Measurements from ENCODE around the gene SYNE1.

The SYNE1 gene

DNA sequence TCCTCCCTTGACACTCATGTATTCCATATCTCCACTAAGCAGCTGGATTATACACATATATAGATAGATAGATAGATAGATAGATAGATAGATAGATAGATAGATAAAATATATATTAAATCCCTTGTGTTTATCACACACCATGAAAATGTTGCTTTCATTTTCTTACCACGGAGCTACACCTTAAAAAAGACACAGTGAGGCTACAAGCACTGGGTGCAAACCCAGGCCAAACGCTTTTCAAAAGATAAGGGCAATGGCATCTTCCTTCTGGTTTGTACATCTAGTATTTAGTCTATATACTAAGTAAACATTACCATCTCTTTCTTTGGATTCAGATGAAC lies 452.6 kb downstream of the SYNE1 start:
- DNase-seq (ENCODE audit: low spot score), result no peak

DNA sequence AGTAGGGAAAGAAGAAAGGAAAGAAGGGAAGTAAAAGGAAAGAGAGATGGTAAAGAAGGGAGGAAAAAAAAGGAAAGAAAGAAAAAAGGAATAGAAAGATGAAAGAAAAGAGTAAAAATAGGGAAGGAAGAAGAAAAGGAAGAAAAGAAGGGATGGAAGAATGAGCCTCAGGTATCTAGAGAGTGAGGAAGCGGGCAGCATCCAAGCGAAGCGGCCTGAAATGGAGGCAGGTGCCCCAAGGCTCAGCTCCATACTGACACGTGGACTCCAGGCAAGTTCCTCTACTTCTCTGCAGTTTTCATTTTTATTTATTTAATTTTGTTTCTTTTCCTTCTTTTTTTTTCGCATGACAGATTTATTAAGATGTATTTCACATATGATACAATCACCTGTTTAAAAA lies 456.6 kb downstream of the SYNE1 start:
- DNase-seq (ENCODE audit: low spot score), result no peak

DNA sequence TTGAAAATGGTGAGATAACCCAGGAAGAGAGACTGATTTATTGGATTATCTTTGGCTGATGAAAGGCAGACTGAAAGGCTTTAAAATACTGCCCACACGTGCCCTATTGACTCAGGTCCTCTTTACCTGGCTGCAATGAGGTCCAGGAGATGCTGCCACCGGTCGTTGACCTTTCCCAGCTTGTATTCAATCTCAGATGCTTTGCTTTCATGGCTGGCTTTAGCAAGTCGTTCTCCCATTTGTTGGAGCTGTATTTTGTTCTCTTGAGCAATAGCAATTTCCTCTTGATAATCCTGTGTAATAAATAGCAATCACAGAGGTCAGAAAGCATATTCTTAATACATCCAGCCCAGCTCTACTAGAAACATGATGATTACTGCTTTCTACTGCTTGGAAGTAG lies 460.9 kb downstream of the SYNE1 start:
- no peak for DNase-seq (ENCODE audit: low spot score)

DNA sequence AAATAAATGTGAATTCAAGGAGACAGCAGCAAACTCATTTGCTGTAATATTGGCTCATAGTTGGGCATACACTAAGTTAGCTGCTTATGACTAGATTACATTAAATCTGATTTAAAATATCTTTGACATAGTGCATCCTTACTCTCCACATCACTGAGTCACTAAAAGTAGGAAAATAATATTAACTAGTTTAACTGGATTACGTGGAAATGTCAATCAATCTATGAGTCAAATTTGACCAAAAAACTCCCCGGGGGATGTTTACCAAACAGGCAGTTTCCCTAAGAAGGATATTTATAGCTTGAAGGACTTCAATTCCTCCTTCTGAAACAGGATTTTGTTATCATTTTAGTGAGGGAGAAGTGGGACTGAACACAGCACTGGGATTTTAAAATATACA lies 463.2 kb downstream of the SYNE1 start:
- no peak for DNase-seq (ENCODE audit: low spot score)

DNA sequence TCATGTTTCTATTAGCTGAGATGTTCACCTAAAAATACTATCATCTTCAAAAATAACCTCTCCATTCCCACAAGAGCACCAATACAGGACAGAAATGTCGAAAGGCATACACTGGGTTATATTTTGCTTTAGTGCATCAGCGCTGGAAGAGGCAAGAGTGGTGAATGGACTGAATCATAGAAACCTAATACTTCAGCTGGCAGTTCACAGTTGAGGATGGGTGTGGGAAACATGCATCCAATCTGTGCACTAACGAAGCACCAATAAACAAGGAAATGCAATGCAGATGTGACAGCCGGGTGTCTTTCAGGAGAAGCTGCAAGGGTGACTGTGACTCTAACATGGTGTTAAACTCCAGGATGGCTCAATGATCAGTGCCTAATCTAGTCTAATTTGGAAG lies 463.8 kb downstream of the SYNE1 start:
- DNase-seq (ENCODE audit: low spot score), result no peak

DNA sequence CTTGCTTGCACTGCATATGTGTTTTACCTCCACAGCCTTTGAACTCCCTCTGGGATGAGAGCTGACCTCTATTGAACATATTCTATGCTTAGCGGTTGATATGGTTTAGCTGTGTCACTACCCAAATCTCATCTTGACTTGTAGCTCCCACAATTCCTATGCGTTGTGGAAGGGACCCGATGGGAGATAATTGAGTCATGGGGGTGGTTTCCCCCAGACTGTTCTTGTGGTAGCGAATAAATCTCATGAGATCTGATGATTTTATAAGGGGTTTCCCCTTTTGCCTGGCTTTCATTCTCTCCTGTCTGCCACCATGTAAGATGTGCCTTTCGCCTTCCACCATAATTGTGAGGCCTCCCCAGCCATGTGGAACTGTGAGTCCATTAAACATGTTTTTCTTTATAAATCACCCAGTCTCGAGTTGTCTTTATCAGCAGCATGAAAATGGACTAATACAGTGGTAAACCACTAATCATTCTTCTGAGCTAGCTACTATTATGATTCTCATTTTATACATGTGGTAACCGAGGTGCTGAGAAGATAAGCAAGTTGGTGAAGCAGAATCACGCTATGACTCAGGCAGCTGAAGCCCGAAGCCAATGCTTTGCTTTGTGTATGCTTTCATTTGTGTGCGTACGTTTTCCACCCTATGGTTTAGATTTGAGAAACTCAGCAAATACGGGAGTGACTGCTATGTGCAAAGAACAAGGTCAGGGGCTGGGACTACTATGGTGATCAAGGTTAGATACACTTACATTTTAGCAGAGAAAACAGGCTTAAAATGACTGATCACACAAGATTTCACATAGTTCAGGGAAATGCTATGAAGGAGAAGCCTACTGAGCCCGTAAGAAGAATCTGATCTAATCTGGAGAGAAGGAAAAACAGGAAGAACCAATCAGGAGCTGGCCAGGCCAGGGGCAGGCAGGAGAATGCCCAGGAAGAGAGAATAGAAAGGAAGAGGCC lies 466.2 kb downstream of the SYNE1 start:
- DNase-seq (ENCODE audit: low spot score), result no peak

DNA sequence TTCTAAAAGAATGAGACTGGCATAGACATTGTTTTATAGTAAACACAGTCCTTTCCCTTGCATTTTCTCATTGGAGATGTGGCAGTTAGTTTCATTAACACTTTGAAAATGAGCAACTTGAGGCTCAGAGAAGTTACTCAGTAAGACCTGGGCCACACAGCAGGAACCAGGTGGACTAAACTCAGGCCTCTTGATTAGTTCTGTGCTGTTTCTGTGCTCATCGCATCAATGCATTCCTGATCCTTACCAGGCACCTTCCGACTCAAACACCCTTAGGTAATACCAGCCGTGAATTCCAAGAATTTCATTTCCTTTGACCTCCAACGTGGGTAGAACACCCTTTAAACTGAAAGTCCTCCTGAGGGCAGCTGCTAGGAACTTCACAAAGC lies 466.9 kb downstream of the SYNE1 start:
- no peak for DNase-seq (ENCODE audit: low spot score)

DNA sequence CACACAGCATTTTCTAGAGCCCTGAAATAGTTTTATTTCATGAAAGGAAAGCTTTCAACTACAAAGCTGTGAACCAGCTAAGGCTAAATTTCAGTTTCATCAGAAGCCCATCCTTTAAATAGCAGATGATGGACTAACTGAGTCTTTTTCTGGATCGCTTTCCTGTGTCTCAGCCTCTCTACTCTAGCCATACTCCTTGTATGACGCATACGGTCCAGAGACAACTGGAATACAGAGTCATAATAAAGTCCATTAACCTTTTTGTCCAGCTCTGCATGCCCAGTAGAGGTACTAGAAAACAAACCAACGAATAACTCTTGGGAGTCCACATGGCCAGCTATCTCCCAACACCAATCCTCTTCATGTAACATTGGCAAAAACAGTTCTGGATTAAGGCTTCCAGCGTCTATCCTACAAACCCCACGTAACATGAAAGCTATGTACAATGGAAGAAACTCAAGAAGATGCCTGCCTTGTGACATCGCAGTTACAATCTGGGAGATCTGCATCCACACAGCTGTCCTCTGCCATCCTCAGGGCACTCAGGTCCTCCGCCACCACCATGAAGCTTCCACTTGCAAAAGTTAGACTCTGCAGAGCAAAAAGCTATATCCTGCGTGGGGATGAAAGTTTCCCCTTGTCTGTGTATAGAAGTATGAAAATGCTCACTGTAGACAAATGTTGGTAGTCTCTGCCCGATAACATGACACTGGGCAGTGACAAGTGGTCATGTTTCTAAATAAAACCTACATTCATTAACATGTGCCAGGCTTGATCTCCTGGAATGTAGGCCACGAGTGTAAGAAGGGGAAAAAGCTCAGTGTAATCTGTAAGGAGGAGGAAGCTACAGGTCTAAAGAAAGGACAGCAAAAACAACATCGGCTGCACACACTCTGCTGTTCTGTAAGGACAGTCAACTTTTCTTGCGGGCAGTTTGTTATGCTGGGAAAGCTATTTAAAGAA lies 469.2 kb downstream of the SYNE1 start:
- DNase-seq (ENCODE audit: low spot score), result no peak

DNA sequence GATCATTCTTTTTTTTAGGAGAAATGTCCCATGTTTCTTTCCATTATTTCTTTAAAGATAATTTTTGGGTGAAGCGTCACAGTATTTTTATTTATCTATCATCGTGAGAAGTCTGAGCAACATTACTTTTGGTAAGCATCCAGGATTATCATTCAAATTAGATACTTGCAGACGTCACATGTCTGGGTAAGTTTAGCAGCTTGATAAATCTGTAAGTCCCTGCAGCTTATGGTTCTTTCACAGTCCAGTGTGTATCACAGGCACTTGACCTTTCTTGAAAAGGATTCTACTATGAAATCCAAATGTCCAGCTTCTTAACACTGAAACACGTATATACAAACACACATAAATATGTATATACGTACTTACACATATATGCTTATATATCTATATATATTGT lies 470.3 kb downstream of the SYNE1 start:
- DNase-seq (ENCODE audit: low spot score), result no peak

DNA sequence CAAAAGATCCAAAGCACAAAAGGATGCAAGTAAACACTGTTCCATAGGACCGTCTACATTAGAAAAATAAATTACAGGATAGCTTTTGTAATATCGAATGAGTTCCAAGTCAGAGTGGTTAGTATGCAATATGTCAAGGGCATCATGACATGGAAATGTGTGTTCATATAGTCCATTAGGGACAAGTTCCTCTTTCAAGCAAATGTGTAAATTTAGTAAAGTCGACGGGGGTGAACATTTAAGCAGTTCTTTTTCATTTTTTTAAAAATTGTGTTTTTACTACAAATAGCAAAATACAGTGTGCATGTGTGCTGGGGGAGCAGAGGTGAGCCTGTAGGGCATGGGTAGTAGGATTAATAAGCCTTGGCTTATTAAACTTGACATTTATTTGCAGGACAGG lies 470.7 kb downstream of the SYNE1 start:
- no peak for DNase-seq (ENCODE audit: low spot score)

DNA sequence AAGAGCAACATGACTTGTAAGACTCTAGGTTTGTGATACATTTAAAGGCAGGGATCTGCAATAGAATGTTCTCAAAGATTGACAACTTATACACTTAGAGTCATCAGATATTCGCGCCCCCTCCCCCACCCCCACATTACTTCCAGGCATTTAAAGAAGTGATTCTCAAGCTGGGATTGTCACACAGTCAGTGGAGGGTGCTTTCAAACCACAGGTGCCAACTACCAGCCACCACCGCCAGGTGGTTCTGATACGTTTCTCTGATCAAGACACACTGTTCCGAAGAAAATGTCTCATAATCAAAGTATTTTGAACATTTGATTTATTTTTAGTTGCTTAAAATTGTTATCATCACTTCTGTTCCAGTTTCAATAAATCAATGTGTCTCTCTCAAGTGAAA lies 472.2 kb downstream of the SYNE1 start:
- no peak for DNase-seq (ENCODE audit: low spot score)

DNA sequence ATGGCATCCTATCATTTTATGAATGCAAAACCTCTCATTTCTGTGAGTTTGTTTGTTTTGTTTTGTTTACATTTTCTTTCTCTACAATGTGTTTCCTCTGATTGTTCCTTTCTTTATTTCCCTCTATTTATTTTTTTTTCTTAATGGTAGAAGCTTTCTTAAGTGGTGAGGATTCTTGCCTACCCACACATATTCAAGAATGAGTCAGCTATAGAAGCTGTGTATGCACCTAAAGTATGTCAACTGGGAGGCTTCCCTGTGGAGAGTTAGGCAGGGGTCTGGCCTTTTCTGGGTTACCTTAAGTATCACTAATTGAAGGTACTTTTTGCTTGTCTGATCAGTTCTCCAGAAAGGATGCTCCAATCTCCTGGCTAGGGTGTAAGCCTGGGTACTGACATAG lies 475.7 kb downstream of the SYNE1 start:
- DNase-seq (ENCODE audit: low spot score), result no peak

DNA sequence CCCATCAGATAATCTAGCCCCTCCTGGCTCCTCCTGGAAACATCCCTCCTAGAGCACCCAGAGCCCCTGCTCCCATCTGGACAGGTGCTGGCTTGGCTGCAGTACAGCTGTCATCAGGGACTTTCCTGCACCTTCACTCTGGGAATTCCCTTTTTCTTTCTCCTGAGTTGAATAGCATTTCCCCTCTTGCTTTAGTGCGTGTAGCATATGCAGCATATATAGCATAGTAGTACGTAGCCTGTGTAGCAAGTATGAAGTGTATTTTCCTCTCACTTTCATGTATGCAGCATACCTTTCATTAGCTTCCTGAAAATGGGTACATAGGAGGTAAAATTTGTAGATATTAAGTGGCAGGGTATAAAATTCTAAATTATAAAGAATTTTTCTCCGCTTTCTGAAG lies 476.8 kb downstream of the SYNE1 start:
- DNase-seq (ENCODE audit: low spot score), result no peak

DNA sequence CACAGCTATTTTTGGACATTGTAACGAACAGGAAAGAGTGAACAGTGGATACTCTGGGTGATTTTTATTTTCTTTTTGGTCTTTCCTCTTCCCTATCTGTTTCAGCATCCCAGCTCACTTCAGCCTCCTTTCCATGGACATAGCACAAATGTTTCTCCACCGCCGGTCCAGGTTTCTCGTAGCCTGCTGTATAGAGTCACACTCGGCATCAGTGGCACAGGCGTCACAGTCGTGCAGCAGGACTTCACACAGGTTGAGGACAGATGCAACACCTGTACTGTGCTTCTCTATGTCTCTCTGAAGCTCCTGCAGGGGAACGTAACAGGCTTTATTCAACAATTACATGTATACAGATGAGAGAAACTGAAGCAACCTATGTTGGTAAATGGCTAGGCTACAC lies 481.4 kb downstream of the SYNE1 start:
- no peak for DNase-seq (ENCODE audit: low spot score)

DNA sequence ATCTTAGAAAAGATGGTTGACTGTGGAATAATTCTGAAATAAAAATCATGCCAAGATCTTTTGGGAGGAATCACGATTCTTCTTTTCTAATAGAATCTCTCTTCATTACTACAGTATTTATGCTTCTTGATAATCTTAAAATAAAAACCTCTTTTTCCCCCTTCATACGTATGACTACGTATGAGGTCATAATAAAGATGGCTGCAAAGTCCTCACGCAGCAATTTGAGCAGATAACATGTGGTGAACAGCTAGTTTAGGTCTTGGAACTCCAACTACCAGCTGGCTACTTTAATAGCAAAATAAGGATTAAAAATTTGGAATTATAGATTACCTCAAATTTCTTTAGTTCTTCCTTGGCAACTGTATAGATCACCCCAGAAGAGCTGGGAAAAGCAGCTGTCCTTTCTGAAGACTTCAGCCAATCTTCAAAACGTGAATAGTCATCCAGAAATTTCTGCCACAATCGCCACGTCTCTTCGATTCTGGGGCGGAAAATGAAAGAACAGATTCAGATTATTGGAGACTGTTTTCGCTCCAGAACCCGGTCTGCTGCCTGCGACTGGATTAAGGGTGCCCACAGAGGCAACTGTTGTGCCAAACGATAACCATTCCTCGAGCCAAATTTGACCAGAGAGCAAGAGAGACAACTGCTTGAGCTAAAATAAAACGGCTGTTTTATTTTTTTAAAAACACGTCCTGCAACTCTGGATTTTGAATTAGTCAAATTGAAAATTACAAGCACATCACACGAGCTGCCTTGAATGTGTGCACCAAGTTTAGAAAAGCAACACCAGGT lies 482.4 kb downstream of the SYNE1 start:
- no peak for DNase-seq (ENCODE audit: low spot score)

DNA sequence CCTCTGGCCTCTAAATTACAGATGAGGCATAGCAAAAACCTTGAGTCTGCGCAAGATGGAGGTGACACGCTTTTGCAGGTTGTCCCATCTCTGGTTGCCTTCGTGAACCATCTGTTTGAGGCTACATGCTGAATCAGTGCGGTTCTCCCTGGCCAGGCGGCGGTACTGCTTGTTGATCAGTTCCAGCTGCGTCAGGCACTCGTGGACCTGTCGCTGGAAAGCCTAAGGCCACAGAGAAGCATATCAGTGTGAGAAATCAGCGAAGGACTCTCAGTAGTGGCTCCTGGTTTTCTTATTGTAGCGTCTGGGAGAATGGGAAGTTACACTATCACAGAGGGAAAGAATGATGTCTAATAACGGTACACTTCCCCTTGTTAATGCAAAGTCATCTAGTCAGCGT lies 485.2 kb downstream of the SYNE1 start:
- no peak for DNase-seq (ENCODE audit: low spot score)

DNA sequence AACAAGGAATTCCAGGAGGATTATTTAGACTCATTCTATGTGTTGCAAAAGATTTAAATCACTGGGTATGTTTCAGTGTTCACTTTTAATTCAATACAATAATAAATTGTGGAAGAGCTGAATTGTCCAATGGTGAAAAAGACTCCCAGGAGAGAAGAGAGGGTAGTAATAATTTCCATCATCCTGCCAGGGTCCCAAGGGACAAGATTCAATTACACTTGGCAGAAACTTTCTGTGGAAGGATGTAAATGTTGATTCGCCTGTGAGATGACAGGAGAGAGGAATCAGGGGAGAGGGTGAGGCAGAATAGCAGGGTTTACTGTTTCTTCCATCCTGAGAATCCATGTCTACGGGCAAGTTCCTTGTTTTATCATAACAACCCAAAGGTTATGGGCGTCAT lies 487.0 kb downstream of the SYNE1 start:
- DNase-seq (ENCODE audit: low spot score), result no peak

DNA sequence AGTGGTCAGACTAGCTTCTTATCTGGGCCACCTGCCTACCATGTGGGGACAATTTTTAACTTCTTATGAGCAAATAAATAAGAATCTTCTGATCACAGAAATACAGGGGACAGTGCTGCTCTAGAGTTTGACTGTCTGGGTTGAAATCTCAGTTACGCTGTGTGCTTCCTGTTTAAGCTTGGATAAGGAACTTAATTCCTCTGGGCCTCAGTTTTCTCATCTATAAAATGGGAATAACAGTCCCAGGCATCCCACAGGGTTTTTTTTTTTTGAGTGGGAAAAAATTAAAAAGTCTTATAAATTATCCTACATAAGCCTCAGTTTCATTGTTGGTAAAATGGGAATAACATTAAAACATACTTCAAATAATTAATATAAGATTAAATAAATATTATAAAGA lies 488.8 kb downstream of the SYNE1 start:
- no peak for DNase-seq (ENCODE audit: low spot score)

DNA sequence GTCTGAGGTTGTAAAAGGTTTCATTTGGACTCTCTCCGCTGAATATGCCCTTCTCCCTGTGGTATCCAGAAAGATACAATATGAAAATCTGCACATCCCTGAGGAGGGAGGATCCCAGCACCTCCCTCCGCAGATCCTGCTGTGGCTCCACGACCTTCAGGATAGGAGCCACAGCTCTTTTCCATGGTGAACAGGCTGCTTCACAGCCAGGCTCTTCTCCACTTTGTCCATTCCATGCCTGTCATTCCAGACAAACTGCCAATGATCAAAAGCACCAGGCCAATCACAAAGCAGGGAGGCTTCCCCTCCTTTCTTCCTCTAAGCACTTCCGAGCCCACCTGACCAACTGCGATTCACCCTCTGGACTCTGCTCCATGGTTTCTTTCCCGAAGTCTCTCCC lies 489.9 kb downstream of the SYNE1 start:
- DNase-seq (ENCODE audit: low spot score), result no peak

DNA sequence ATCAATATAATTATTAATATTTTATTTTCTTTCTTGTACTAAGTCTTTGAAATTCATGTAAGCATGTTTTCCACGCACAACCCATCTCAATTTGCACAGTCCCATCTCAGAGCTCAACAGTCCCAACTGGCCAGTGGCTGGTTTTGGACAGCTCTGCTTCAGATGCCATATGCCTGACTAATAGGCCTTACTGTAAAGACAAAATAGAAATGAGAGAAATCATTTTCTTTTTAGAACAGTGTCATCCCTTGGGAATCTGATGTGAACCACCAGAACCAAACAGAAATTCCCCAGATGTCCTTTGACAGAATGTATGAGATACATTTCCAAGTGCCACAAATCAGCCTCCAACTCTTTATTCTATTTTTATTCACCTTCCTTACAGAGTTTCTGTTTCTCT lies 490.8 kb downstream of the SYNE1 start:
- DNase-seq (ENCODE audit: low spot score), result no peak

DNA sequence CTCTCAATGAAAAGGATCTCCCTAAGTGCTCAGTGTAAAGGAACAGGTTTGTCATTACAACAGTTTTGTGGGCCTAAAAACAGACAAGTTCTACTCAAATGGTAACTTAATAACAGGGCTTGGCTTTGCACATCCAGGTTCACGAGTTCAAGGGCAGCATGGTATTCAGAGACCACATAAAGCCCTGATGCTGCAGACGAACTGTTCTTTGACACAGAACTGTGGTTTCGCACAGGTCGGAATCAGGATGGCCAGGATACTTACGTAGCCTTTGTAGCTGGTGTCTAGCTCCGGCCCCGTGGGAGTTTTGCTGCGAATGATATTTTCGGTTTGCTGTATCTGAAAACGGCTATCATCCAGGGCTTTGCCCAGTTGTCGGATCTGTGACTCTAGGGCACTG lies 493.8 kb downstream of the SYNE1 start:
- no peak for DNase-seq (ENCODE audit: low spot score)

DNA sequence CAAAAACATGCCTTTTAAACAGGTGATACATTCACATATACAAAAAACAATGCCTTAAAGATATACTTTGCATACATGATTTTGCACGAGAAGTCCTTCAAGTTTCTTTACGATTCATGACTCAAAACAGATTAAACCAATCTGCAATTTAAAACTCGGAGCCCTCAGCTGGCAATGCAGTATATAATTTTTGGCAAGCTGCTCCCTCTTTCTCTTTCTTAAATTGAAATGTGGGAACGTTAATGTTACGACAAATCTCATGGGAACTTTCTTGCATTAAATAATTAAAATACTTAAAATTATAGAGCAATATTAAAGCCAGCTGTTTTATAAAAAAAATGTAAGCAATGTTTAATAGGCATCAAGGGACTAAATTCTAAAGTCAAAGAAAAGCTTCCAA lies 495.1 kb downstream of the SYNE1 start:
- no peak for DNase-seq (ENCODE audit: low spot score)
